ENCODE data around the gene FRAS1.

FRAS1 gene

GRCh38 chr4:78565971-78566372 is 508.8 kb downstream of the FRAS1 start:
- in situ Hi-C loops (cut with HindIII; ENCODE audit: low sequenced_read_pairs) = loop anchor here (5.0 kb wide), 1 partner anchor 36 kb away; no protein-coding TSS in a partner anchor

DNA sequence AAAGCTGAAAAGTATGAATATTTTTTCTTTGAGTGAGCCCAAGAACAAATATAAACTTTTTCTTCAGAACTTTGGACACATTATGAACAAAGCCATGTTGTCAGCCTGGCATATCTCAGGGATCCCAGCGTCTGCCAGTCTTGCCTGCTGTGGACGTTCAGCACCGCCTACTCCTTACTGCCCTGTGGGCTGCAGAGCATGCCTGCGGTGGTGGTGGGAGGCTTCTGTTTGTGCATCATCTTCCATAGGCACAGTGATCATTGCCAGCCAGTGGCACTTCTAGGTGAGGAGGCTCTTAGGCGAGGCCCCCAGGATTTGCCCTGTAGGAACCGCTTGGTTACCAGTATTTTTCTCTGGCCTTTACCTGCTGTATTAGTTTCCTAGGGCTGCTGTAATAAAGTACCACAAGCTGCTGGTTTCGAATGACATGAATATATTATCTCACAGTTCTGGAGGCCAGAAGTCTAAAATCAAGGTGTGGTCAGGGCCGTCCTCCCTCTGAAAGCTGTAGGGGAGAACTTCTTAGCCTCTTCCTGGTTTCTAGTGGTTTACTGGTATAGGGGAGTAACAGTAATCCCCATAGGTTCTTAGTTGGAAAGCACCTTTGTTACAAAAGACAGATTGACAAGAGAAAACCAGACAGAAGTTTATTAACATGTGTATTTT is 509.8 kb downstream of the FRAS1 start:
- in situ Hi-C loops (cut with HindIII; ENCODE audit: low sequenced_read_pairs) = loop anchor here (5.0 kb wide), 1 partner anchor 35 kb away; no protein-coding TSS in a partner anchor

- in situ Hi-C loops (cut with HindIII; ENCODE audit: low sequenced_read_pairs) = loop anchor here (5.0 kb wide), 1 partner anchor 35 kb away; no protein-coding TSS in a partner anchor
These were observed 510.5 kb downstream of the FRAS1 start for GRCh38 chr4:78567500-78568060.

DNA sequence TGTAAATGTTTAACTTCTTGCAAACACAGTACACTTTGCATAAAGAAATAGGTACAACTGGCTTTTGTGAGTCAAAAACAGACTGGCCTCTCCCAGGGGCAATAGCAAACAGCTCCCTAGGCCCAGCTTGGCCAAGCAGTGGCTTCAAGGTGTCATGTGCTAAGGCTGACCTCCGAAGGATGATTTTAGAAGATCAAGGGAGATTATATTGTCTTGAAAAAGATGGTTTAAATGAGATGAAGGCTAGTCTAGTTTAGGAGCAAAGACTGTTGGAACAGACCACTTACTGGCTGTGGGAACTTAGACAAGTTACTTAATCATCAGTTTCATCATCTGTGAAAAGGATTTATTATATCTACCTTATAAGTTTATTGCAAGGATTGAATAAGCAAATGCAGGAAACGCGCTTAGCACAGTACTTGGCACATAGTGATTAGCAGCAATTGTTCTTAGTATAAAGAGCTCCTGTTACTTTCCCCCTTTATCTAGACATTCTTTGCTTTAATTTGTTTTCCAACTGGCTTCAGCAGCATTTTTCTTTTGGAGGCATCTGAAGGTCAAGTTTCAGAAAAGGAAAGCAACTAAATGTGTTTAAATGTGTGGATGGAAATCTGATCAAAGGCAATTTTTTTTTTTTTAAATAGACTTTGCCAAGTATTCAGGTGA is 511.6 kb downstream of the FRAS1 start:
- in situ Hi-C loops (cut with HindIII; ENCODE audit: low sequenced_read_pairs) = loop anchor here (5.0 kb wide), 1 partner anchor 34 kb away; no protein-coding TSS in a partner anchor

GRCh38 chr4:78569306-78569821 is 512.2 kb downstream of the FRAS1 start:
- in situ Hi-C loops (cut with HindIII; ENCODE audit: low sequenced_read_pairs) = loop anchor here (5.0 kb wide), 1 partner anchor 33 kb away; no protein-coding TSS in a partner anchor

- in situ Hi-C loops (cut with HindIII; ENCODE audit: low sequenced_read_pairs) = no loop called here
These were observed 513.0 kb downstream of the FRAS1 start for GRCh38 chr4:78570117-78570516.

DNA sequence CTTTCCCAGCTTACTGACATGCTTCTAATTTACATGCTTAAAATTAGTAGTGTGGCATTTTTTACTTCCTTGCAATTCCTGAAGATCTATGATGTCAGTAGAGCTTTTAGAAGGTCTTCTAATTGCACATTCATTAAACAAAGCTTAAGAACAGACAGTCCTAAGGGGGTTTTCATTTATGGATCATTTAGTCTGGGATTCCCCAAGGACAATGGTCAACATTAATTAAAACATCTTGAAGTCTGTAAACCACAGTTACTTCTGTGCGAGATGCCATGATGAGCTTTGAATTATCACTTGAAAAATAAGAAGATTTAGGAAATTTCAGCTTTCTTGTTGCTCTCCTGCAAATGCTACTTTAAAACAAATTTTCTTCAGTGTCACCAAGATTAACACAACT is 514.7 kb downstream of the FRAS1 start:
- in situ Hi-C loops (cut with HindIII; ENCODE audit: low sequenced_read_pairs) = no loop called here

DNA sequence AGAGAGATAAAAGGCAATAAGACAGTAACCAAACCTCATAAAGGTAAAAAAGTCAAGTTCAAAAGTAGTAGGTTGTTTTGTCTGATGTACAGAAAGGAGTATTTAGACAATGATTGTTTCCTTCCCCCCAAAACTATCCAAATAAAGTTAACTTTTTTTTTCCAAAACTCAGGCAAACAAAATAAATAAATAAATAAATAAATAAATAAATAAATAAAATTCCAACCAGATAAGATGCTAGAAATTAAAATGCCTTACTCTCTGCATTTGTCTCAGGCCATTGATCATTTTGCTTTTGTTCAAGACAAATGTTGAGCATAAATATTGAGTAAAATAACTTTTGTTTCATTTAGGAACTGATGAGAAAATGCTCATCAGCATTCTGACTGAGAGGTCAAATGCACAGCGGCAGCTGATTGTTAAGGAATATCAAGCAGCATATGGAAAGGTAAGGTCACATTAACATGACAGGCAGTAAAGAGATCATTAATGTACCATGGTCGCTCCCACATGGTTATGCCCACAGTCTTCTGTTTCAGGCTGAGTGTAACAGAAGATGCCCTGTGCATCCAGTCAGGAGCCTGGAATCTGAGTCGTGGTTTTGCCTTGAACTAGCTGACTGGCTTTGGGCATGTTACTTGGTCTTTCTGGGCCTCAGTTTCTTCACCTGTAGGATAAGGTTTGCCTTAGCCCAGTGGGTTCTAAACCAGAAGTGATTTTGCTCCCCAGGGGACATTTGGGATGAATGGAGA is 521.7 kb downstream of the FRAS1 start:
- in situ Hi-C loops (cut with HindIII; ENCODE audit: low sequenced_read_pairs) = no loop called here

DNA sequence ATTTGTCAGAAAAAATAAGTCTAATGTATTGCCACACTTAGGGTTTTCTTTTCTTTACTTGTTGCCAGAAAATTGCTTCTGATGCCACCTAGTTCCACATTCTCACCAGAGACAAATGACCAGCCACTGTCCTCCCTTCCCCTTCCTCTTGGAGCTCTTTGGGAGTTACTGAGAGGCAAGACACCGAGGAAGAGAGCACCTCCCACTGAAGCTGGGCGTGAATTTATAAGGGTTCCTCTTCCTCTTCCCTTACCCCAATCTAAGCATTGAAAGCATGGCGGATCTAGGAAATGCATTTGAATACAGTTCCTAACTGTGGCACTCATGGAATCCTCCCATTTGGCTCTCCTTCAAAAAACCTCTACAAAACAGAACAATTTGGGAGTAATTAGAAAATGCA is 524.5 kb downstream of the FRAS1 start:
- in situ Hi-C loops (cut with HindIII; ENCODE audit: low sequenced_read_pairs) = no loop called here

DNA sequence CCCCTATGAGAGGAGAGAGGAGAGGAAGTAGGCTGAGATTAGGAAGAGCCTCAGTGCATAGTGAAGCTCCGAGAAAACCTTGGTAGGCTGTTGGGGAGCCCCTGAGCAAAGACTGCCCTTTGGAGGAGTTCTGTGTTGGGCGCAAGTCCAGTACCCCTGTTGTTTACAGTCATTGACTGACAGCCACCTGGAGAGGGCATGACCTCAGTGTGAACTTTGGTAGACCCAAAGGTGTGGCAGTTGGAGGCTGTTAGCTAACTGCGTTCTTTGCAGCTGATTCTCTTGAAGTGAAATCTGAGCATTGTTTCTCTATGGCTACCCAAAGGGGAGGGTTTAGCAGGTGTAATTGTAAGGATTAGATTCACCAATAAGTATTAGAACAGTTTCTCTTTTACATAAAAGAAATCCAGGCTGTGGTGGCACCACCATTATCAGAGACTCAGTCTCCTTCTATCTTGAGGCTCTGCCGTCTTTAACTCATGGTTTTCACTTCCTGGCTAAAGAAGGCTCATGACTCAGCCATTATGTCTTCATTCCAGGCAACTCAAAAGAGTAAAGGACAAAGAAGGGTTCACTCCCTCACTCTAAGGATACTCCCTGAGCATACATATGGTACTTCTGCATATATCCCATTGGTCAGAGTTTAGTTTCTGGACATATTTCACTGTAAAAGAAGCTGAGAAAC is 527.9 kb downstream of the FRAS1 start:
- in situ Hi-C loops (cut with HindIII; ENCODE audit: low sequenced_read_pairs) = no loop called here

GRCh38 chr4:78585633-78586032 is 528.5 kb downstream of the FRAS1 start:
- in situ Hi-C loops (cut with HindIII; ENCODE audit: low sequenced_read_pairs) = no loop called here

DNA sequence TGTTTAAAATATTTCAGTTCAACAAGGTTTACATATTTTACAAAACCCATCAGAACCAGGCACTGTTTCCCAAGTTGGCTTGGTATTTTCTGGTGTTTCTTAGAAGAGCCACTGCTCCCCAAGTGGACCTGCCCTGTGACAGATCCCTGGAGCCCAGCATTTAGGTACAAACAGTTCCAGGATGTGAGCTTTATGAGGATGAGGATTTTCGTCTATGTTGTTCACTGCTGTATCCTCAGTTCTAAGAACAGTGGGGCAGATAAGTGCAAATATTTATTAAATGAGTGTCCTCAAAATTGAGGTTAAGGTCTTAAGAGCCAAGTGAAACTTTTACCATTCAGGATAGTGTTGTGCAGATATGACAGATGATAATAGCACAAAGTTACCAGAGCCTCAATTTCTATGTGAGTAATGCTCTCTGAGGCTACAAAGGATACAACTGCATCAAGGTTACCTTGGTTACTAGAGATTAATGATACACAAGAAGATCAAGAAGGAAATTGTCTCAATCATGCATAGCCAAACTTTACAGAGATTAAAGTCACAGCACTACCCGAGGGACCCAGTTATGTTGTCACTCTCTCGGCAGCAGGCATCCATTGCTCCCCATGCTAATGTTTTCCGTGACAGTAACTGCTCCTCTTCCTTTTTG is 531.9 kb downstream of the FRAS1 start:
- in situ Hi-C loops (cut with HindIII; ENCODE audit: low sequenced_read_pairs) = no loop called here

GRCh38 chr4:78591404-78591803 is 534.3 kb downstream of the FRAS1 start:
- in situ Hi-C loops (cut with HindIII; ENCODE audit: low sequenced_read_pairs) = no loop called here

GRCh38 chr4:78592088-78592783 is 535.1 kb downstream of the FRAS1 start:
- in situ Hi-C loops (cut with HindIII; ENCODE audit: low sequenced_read_pairs) = no loop called here

Measured in DLD1 (cell line).